H1 (cell line): ENCODE data around the gene POU4F2. TPM values are rescaled to one million over a fixed set of nuclear protein-coding genes. Genes with fewer than 3 reads are reported as not detected.

Source experiments
- CTCF ChIA-PET: fragments of 300-600 bp; sonication (Branson Sonifier 250); formaldehyde crosslinking; loops from one replicate; lab custom pipeline; 2021; ENCODE audit not compliant: partially characterized antibody; lab: Charles Lee
- POLR2A ChIA-PET: fragments of 300-600 bp; sonication (Branson Sonifier 250); formaldehyde crosslinking; loops from one replicate; lab custom pipeline; 2021; ENCODE audit warnings: inconsistent platforms; ENCODE audit not compliant: partially characterized antibody; lab: Charles Lee
- DNase-seq, 2 experiments: peaks; one replicate each; pipeline versions ENCODE4 v3.0.0 to v3.0.0-alpha.2; 2010 to 2022; ENCODE audit warnings: low spot score in 2 of 2, low read depth in 1 of 2, mixed read lengths in 1 of 2
- FAIRE-seq: peaks from 2 replicates; lab custom pipeline; 2011; peaks lifted over from hg19 to GRCh38; lab: Jason Lieb, UNC
- H2AFZ ChIP-seq: 2 replicates; pipeline ENCODE4 v1.8.1; 2012; ENCODE audit warnings: low read length, inconsistent platforms
- H2AK5ac ChIP-seq: 2 replicates; pipeline ENCODE4 v1.6.1; 2013; ENCODE audit warnings: low read depth, low read length
- H2BK120ac ChIP-seq: replicated peaks from 2 replicates; pipeline ENCODE3; 2013; ENCODE audit warnings: low read depth, low read length, inconsistent platforms
- H2BK12ac ChIP-seq: 2 replicates; pipeline ENCODE4 v1.6.1; 2013; ENCODE audit warnings: low read depth, low read length
- H2BK15ac ChIP-seq: 2 replicates; pipeline ENCODE4 v1.6.1; 2013; ENCODE audit warnings: low read length
- H2BK20ac ChIP-seq: 2 replicates; pipeline ENCODE4 v1.6.1; 2013; ENCODE audit warnings: low read length
- H2BK5ac ChIP-seq: 2 replicates; pipeline ENCODE4 v1.6.1; 2013; ENCODE audit warnings: low read depth, low read length
- H3K14ac ChIP-seq: 2 replicates; pipeline ENCODE4 v1.6.1; 2013; ENCODE audit warnings: inconsistent platforms; ENCODE audit not compliant: insufficient read length
- H3K18ac ChIP-seq: 2 replicates; pipeline ENCODE4 v1.6.1; 2013; ENCODE audit warnings: low read length; ENCODE audit errors: extremely low read depth
- H3K23ac ChIP-seq: 2 replicates; pipeline ENCODE4 v1.6.1; 2013; ENCODE audit warnings: inconsistent platforms; ENCODE audit not compliant: insufficient read length
- H3K23me2 ChIP-seq: 2 replicates; pipeline ENCODE4 v1.6.1; 2013; ENCODE audit warnings: low read depth, low read length
- H3K27ac ChIP-seq: 2 replicates; pipeline ENCODE4 v1.6.1; 2011; ENCODE audit warnings: low read depth, low read length, inconsistent platforms
- H3K27me3 ChIP-seq, 4 experiments: replicated peaks in 1 of 4; 1 replicate in 1 of 4; 2 replicates in 3 of 4; pipeline versions ENCODE4 v1.6.1 to v1.8.1; 2011 to 2013; ENCODE audit warnings: low read length in 3 of 4, mild to moderate bottlenecking in 3 of 4, inconsistent platforms in 2 of 4, mixed read lengths in 2 of 4, moderate library complexity in 1 of 4; ENCODE audit not compliant: control insufficient read depth in 3 of 4, insufficient read depth in 3 of 4; ENCODE audit errors: extremely low read depth in 1 of 4
- H3K36me3 ChIP-seq, 4 experiments: 2 replicates each; pipeline versions ENCODE4 v1.6.1 to v1.8.1; 2011 to 2013; ENCODE audit warnings: mild to moderate bottlenecking in 4 of 4, low read length in 3 of 4, moderate library complexity in 2 of 4, control low read depth in 1 of 4, inconsistent platforms in 1 of 4; ENCODE audit not compliant: insufficient read depth in 4 of 4, control insufficient read depth in 2 of 4
- H3K4ac ChIP-seq: replicated peaks from 2 replicates; pipeline ENCODE3; 2013; ENCODE audit warnings: low read length, low read depth, mixed read lengths, inconsistent platforms; ENCODE audit not compliant: insufficient read length
- H3K4me1 ChIP-seq, 4 experiments: replicated peaks in 1 of 4; 1 replicate in 1 of 4; 2 replicates in 3 of 4; pipeline versions ENCODE4 v1.6.1 to v1.8.1; 2011 to 2013; ENCODE audit warnings: low read length in 3 of 4, inconsistent platforms in 2 of 4, mixed read lengths in 1 of 4; ENCODE audit not compliant: insufficient read depth in 4 of 4, control insufficient read depth in 3 of 4
- H3K4me2 ChIP-seq, 2 experiments: 2 replicates each; pipeline versions ENCODE4 v1.6.1 to v1.8.1; 2011 to 2013; ENCODE audit warnings: low read depth in 2 of 2, low read length in 2 of 2, control low read depth in 1 of 2, inconsistent platforms in 1 of 2, mild to moderate bottlenecking in 1 of 2; ENCODE audit not compliant: insufficient read depth in 1 of 2
- H3K4me3 ChIP-seq, 4 experiments: fragments of 200-600, 300-600 bp in 1 of 4; sonication (generic), shearing (Covaris generic), sonication (Bioruptor Twin) in 1 of 4; 2 replicates each; pipeline versions ENCODE4 v1.5.1 to v1.8.1; 2011 to 2016; ENCODE audit warnings: low read length in 4 of 4, low read depth in 3 of 4, control low read depth in 2 of 4, inconsistent platforms in 2 of 4, mild to moderate bottlenecking in 2 of 4, mixed read lengths in 1 of 4, moderate library complexity in 1 of 4; ENCODE audit not compliant: insufficient read depth in 2 of 4; ENCODE audit errors: extremely low read depth in 1 of 4
- H3K56ac ChIP-seq: replicated peaks from 2 replicates; pipeline ENCODE3; 2013; ENCODE audit warnings: low read depth, mild to moderate bottlenecking, mixed read lengths, low read length, inconsistent platforms; ENCODE audit not compliant: insufficient read length
- H3K79me1 ChIP-seq: 2 replicates; pipeline ENCODE4 v1.6.1; 2013; ENCODE audit warnings: low read depth, low read length, control low read depth
- H3K79me2 ChIP-seq, 2 experiments: 2 replicates each; pipeline versions ENCODE4 v1.6.1 to v1.8.1; 2012 to 2013; ENCODE audit warnings: low read length in 2 of 2, mild to moderate bottlenecking in 2 of 2, inconsistent platforms in 1 of 2; ENCODE audit not compliant: insufficient read depth in 2 of 2, control insufficient read depth in 1 of 2
- H3K9ac ChIP-seq, 4 experiments: replicated peaks in 1 of 4; 1 replicate in 1 of 4; 2 replicates in 3 of 4; pipeline versions ENCODE4 v1.6.1 to v1.8.1; 2011 to 2013; ENCODE audit warnings: low read depth in 3 of 4, low read length in 3 of 4, control low read depth in 2 of 4, mild to moderate bottlenecking in 2 of 4, moderate library complexity in 2 of 4, inconsistent platforms in 1 of 4; ENCODE audit errors: extremely low read depth in 1 of 4
- H3K9me3 ChIP-seq, 2 experiments: 2 replicates each; pipeline versions ENCODE4 v1.6.1 to v1.8.1; 2012 to 2013; ENCODE audit warnings: mild to moderate bottlenecking in 2 of 2, moderate library complexity in 2 of 2, control low read depth in 1 of 2, inconsistent platforms in 1 of 2, low read depth in 1 of 2, low read length in 1 of 2, mixed read lengths in 1 of 2; ENCODE audit not compliant: insufficient read depth in 2 of 2
- H4K20me1 ChIP-seq, 2 experiments: replicated peaks in 1 of 2; 2 replicates each; pipeline versions ENCODE3 to v1.8.1; 2011 to 2013; ENCODE audit warnings: inconsistent platforms in 2 of 2, low read length in 2 of 2, mild to moderate bottlenecking in 1 of 2; ENCODE audit not compliant: insufficient read depth in 2 of 2, control insufficient read depth in 1 of 2
- H4K5ac ChIP-seq: 2 replicates; pipeline ENCODE4 v1.6.1; 2013; ENCODE audit warnings: low read length, low read depth, mixed read lengths, inconsistent platforms; ENCODE audit not compliant: insufficient read length
- H4K8ac ChIP-seq: 2 replicates; pipeline ENCODE4 v1.8.0; 2013; ENCODE audit warnings: mild to moderate bottlenecking, moderate library complexity, low read length, inconsistent platforms; ENCODE audit not compliant: insufficient read depth; ENCODE audit errors: extremely low read depth
- H4K91ac ChIP-seq: replicated peaks from 2 replicates; pipeline ENCODE3; 2013; ENCODE audit warnings: low read length, mixed read lengths, inconsistent platforms; ENCODE audit not compliant: insufficient read length
- CBX5 ChIP-seq: fragments of 300-800, 300-1000 bp; sonication (generic); IDR thresholded peaks from 2 replicates; pipeline ENCODE4 v1.7.1; 2016; ENCODE audit warnings: antibody characterized with exemption, low read length, low read depth
- EZH2 ChIP-seq: fragments of 200-600 bp; sonication (generic); IDR thresholded peaks from 2 replicates; pipeline ENCODE4 v1.7.1; 2012; ENCODE audit warnings: low read depth, mild to moderate bottlenecking, moderate library complexity, low read length, inconsistent platforms; ENCODE audit not compliant: severe bottlenecking
- KDM1A ChIP-seq: fragments of 200-600, 300-600 bp; sonication (generic); IDR thresholded peaks from 2 replicates; pipeline ENCODE4 v1.7.1; 2016; ENCODE audit warnings: mild to moderate bottlenecking, low read length, borderline replicate concordance
- NANOG ChIP-seq: IDR thresholded peaks from 2 replicates; pipeline ENCODE4 v1.6.1; 2011; ENCODE audit warnings: low read length, low read depth, mild to moderate bottlenecking, inconsistent platforms; ENCODE audit not compliant: insufficient read depth, poor library complexity, severe bottlenecking
- RAD21 ChIP-seq, 2 experiments: IDR thresholded peaks in 1 of 2; conservative IDR thresholded peaks in 1 of 2; 2 replicates each; pipeline ENCODE4 v1.6.1; 2011; ENCODE audit warnings: low read depth in 2 of 2, low read length in 2 of 2, improper control_type of control experiment in 1 of 2, inconsistent platforms in 1 of 2, mild to moderate bottlenecking in 1 of 2, moderate library complexity in 1 of 2
- RBBP5 ChIP-seq: IDR thresholded peaks from 2 replicates; pipeline ENCODE4 v1.7.1; 2012; ENCODE audit warnings: low read depth, mild to moderate bottlenecking, inconsistent platforms, low read length, moderate library complexity, borderline replicate concordance
- RNF2 ChIP-seq: fragments of 200-900, 300-1000 bp; sonication (generic); IDR thresholded peaks from 2 replicates; pipeline ENCODE4 v1.7.1; 2016; ENCODE audit warnings: borderline replicate concordance, low read depth, mild to moderate bottlenecking, antibody characterized with exemption, low read length; ENCODE audit not compliant: poor library complexity, severe bottlenecking; ENCODE audit errors: missing control alignments
- SIRT6 ChIP-seq: IDR thresholded peaks from one replicate; pipeline ENCODE4 v1.7.1; 2012; ENCODE audit warnings: low read length, inconsistent platforms
- SP2 ChIP-seq: IDR thresholded peaks from 2 replicates; pipeline ENCODE4 v1.6.1; 2012; ENCODE audit warnings: mild to moderate bottlenecking, low read length, inconsistent platforms
- SP4 ChIP-seq: IDR thresholded peaks from 2 replicates; pipeline ENCODE4 v1.6.1; 2012; ENCODE audit warnings: low read length, inconsistent platforms
- SRF ChIP-seq: IDR thresholded peaks from 2 replicates; pipeline ENCODE4 v1.6.1; 2011; ENCODE audit warnings: mild to moderate bottlenecking, low read depth, low read length, moderate library complexity
- SUZ12 ChIP-seq: fragments of 200-600 bp; sonication (generic); IDR thresholded peaks from 2 replicates; pipeline ENCODE4 v1.6.1; 2012; ENCODE audit warnings: mild to moderate bottlenecking, inconsistent platforms, low read length, moderate library complexity, mixed read lengths
- TEAD4 ChIP-seq: IDR thresholded peaks from 2 replicates; pipeline ENCODE4 v1.6.1; 2012; ENCODE audit warnings: low read depth, low read length, inconsistent platforms, mixed read lengths
- WGBS, 2 experiments: shearing (Covaris generic) in 1 of 2; methylation state at CpG; one replicate each; pipeline versions ENCODE4 v1.1.6 to v1.1.7; 2013 to 2015; ENCODE audit warnings: low lambda C conversion rate in 2 of 2, mixed read lengths in 2 of 2, inconsistent platforms in 1 of 2, low coverage in 1 of 2, missing lambda C conversion rate in 1 of 2; ENCODE audit not compliant: insufficient replicate concordance in 2 of 2, insufficient coverage in 1 of 2, insufficient read length in 1 of 2; ENCODE audit errors: extremely low coverage in 1 of 2, missing lambda C conversion rate in 1 of 2; 5-methylcytosine and 5-hydroxymethylcytosine counted together
- polyA plus RNA-seq, 7 experiments: library from polyadenylated mRNA; depleted of rRNA in 3 of 7; stranded (reverse) in 5 of 7; unstranded in 2 of 7; fragments of >200 nt in 5 of 7; fragments of 200-250 nt in 2 of 7; gene quantifications; 1 replicate in 5 of 7; 2 replicates in 1 of 7; 4 replicates in 1 of 7; pipeline versions ENCODE4 v1.2.1 to v1.2.3, GENCODE V29; 2011 to 2013; ENCODE audit warnings: missing spikeins in 2 of 7, mixed read lengths in 2 of 7
- total RNA-seq: library from RNA; stranded (reverse); fragmentation: NEBNext Ultra II Directional; extraction: Animal tissue kit (Norgen Biotek cat#: 25700); gene quantifications from 2 replicates; pipeline ENCODE4 v1.2.1, GENCODE V29; 2021

The POU4F2 gene
- total and polyA plus RNA-seq, 2 of the 8 experiments (the other 6 are each of a cell fraction or from before 2014, with no cell fraction given) = not detected

DNA sequence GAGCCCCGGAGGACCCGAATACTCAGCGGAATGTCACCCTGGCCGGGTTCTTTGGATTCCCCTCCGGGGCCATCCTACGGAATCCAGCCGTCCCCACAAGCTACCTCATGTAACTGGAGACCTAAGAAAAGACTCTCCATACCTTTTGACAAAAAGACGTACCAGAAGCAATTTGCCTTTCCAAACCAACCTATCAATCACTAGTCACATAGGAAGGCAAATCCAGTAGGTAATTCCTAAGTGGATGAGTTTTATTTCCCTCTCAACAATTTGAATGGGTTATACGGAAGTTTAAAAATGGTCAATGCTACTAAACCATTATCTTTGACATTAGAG is 16.8 kb downstream of the POU4F2 start:
- no peak overlapping the region for H2AFZ ChIP-seq
- peak overlapping the region; percentile 35 to 63 (median 37); a peak in 7 of 8 replicates for H3K4me3 ChIP-seq
- ChIA-PET POLR2A (no interaction called here), CTCF (interaction anchor here (1.1 kb wide), 1 partner anchor 22 kb away, joined by 3 read pairs; no protein-coding TSS in a partner anchor)
- H4K91ac ChIP-seq = no peak overlapping the region
- peaks cover 6 to 9% of the 10 kb centered on the region in 2 experiments for H4K20me1 ChIP-seq
- no peak overlapping the region for H3K23ac ChIP-seq
- no peak overlapping the region for H3K9ac ChIP-seq
- no peak overlapping the region for H2BK5ac ChIP-seq
- no peaks in the 10 kb centered on the region for H3K9me3 ChIP-seq
- peaks cover 44 to 71% (median 60%) of the 10 kb centered on the region in 4 experiments for H3K27me3 ChIP-seq
- no peaks in the 10 kb centered on the region for H3K79me2 ChIP-seq
- 2% methylated on average over 9 of the region's 9 CpGs; no CpG with 5 or more reads in 1 of the 2 experiments for WGBS, 2 experiments
- no peak overlapping the region for H3K27ac ChIP-seq
- DNase-seq (no peak), FAIRE-seq (peak; percentile 65)
- no peak overlapping the region for H3K4ac ChIP-seq
- H3K14ac ChIP-seq = no peak overlapping the region
- H2BK120ac ChIP-seq = no peak overlapping the region
- H3K18ac ChIP-seq = no peak overlapping the region
- peaks cover 5% of the 10 kb centered on the region; the same call in 1 of the 2 replicates for H3K23me2 ChIP-seq
- H2AK5ac ChIP-seq = no peak overlapping the region
- no peaks in the 10 kb centered on the region for H3K36me3 ChIP-seq
- H4K8ac ChIP-seq = no peak overlapping the region
- no peak overlapping the region for H2BK15ac ChIP-seq
- no peak overlapping the region for H2BK20ac ChIP-seq
- H4K5ac ChIP-seq = no peak overlapping the region
- H3K79me1 ChIP-seq = no peaks in the 10 kb centered on the region
- H3K4me1 ChIP-seq = peaks cover 0 to 5% (median 3%) of the 10 kb centered on the region in 4 experiments; a peak in 3 of 7 replicates
- no peak overlapping the region for H3K56ac ChIP-seq
- H3K4me2 ChIP-seq = peak overlapping the region; percentile 67 to 78
- no peak overlapping the region for H2BK12ac ChIP-seq
- TF ChIP-seq SP4 (no peak), SRF (no peak), SUZ12 (peak; percentile 81; the same call in 1 of the 2 replicates), SP2 (no peak), KDM1A (no peak), RNF2 (peak; percentile 11), EZH2 (peak; percentile 82), RAD21 (IDR thresholded peaks at IDR 0.05 in 1 of 2, conservative IDR thresholded peaks at IDR 0.05 in 1 of 2; ENCODE audit: low read depth in 2 of 2, low read length in 2 of 2) (no peak), RBBP5 (no peak), TEAD4 (no peak), SIRT6 (no peak), NANOG (no peak), CBX5 (no peak)
